Stimulated activated CD4-positive, alpha-beta T cell treated with anti-CD3 and anti-CD28 coated beads, Interleukin-1b, Interleukin-23, amount 100 ng/mL, for 48 hours (primary cell): ENCODE measurements around the gene EN2.

ENCODE experiments used
- DNase-seq: peaks from one replicate; pipeline ENCODE4 v3.0.0-alpha.2; 2020

The EN2 gene

GRCh38 chr7:155451840-155452239 is 6.1 kb upstream of the EN2 start:
- no peak for DNase-seq

GRCh38 chr7:155452505-155453295 is 5.2 kb upstream of the EN2 start:
- DNase-seq, result no peak

DNA sequence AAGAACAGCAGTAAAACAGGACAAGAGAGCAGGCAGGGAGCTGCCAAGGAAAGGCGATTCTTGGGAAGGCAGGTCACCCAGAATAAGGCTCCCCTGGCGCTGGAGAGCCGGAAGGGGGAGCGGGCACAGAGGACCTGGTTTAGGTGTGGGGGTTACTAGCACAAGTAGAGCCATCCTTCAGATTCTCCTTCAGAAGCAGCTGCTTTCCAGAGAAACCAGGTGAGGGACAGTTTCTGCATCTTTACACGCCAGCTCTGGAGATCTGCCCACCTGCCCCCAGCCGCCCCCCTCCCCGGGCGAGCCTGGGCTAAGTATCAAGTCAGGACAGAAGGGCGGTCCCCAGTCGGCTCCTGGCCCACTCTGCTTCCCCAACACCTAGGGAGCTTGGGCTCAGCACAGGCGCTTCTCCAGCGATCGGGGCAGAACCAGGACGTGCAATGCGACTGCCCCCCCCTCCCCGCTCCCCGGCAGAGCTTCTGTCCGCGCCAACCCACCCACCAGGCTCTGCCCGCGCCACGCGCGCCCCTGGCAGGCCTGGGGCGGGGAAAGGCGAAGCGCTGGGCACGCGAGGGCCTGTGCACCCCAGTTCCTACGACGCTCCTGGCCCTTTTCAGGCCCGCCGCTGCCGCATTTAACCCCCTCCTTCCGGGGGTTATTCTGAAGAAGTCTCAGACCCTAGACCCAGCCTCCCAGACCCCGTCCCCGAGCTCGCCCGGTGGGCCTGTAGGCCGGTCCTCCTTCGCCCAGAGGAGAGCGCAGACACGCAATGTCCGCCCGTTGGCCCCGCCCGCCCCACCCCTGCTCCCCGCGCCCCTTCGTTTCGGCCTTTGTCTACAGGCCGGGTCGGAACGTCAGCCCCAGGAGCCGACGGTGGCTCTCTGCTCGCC is 4.4 kb upstream of the EN2 start:
- no peak for DNase-seq

DNA sequence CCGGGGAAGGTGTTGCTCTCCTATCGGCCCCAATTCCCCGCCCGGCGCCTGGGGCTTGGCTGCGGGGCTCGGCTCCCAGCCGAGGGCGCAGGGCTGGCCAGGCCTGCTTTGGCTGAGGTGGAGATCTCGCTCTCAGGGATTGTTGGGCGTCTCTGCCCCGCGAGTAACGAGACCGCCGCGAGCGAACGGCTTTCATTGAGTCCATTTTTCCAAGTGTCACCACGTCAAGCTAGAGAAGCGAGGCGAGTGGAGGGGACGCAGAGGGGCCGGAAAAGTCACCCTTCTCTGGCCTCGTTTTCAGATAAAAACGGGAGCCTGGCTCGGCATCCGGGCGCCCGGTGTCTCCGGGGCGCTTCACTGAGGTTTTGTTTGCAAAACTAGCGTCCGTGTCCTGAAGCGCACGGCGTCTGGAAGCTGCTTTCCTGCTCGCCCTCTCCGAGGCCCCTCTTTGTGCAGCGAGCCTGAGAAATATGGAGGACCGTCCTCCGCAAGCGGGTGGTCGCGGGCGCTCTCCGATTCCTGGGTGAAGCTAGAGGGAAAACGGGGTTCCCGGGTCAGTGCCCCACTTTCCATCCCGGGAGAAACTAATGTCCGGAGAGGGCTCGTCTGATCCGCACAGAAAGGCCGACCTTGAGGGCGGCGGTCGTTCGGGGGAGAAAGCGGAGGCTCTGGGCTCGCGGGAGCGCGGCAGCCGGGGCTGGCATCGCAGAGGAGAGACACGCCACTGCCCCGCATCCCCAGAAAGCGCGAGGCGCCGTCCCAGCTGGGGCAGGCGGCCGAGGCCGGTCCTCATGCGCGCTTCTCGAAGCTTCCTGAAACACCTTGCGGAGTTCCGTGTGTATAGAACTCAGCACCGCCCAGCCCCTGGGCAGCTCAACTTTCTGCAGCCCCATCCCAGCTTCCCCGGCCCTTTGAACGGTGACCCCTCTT is 3.5 kb upstream of the EN2 start:
- no peak for DNase-seq

- no peak for DNase-seq
Measured at GRCh38 chr7:155455132-155455693, 2.7 kb upstream of the EN2 start.

- DNase-seq, result no peak
Measured at GRCh38 chr7:155455776-155456737, 1.9 kb upstream of the EN2 start.

DNA sequence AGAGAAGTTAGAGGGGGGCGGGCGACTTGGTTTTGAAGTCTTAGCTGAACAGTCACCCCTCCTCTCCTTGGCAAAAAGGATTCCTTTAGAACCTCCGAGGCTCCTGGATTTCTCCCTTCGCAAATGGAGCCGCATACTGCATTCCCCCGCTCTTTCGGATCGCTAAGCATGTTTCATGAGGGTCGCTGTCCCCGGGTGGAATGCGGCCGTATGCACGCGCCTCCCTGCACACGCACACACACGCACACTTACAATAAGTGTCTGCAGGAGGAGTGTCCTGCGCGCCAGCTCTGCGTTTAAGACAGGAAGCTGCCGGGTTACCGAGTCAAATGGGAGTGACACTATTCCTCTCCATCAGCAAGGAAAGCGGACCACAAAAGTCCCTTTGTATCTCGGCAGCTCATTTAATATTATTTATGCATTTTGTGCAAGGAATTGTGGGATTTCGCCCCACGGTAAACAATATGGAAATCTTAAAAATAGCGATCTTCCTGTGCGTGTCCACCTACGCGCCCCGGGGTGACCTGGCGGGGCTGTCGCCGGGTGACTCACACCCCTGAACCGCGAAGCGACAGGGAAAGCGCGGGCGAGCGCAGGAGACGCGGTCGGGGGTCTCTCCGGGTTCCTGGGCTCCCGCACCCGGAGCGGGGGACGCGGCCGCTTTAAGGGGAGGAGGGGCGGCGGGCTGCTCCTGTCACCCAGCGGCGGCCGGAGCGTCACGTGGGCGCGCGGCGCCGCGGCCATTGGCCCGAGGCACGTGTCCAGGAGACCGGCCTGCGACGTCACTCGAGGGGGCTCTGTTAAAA is 988 bp upstream of the EN2 start:
- DNase-seq, result no peak

GRCh38 chr7:155457544-155458110 is 302 bp upstream of the EN2 start:
- no peak for DNase-seq

GRCh38 chr7:155458878-155459699 is 1.2 kb downstream of the EN2 start:
- DNase-seq, result no peak

GRCh38 chr7:155459700-155460461 is 2.0 kb downstream of the EN2 start:
- no peak for DNase-seq

DNA sequence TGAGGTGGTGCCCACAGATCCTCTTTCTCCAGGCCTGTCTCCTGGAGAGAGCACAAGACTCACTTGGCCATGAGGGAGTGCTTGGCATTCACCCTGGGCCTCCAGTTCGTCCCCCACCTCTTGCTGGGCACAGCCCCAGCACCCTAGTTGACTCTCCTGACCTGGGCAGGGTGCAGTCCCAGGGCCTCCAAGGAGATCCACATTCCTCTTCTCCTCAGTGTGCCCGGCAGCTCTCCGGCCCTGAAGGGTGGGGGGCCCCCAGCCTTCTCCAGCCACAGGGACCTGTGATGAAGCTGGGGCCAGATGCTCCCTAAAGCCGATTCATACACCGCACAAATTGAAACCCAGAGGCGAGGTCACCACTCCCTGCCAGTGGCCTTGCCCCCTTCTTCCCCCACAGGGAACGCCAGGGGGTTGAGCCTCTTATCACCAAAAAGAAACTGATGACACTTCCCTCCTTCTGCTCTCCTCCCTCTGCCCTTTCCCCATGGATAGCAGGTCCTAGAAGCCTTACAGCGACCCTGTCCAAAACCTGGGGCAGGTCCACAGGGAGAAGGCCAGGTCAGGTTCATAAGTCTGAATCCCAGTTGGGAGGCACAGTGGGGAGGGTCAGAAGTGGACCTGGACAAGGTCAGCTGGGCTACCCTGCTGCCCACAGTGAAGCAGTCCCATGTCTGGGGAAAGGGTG is 3.1 kb downstream of the EN2 start:
- DNase-seq, result no peak

DNA sequence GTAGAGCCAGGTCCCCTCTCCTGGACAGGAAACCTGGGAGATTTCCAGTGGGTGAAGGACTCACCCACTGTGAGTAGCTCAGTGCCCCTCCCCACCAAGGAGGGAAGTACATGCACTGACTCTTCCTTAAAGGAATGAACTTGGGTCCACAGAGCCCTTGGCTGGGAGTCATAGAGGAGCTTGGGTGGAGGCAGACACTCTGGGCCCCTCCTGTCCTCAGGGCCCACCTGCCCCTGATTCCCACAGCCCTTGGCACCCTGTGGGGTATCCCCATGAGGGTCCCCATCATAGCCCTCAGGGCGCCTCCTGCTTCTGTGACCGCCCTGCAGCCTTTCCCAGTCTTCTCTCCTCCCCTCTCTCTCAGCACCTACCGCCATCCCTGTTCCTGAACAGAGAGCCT is 3.7 kb downstream of the EN2 start:
- no peak for DNase-seq

GRCh38 chr7:155462163-155462735 is 4.3 kb downstream of the EN2 start:
- DNase-seq, result no peak

- no peak for DNase-seq
Measured at GRCh38 chr7:155463114-155463811, 5.3 kb downstream of the EN2 start.

GRCh38 chr7:155464183-155464582 is 6.3 kb downstream of the EN2 start:
- no peak for DNase-seq

- no peak for DNase-seq
Measured at GRCh38 chr7:155464948-155465739, 7.2 kb downstream of the EN2 start.
